Ovary (tissue), 9 donors: Measurements from ENCODE around the gene BNC1. TPM values are rescaled to one million over a fixed set of nuclear protein-coding genes. Genes with fewer than 3 reads are reported as not detected.

Source experiments
- DNase-seq, 5 donors: peaks; one replicate each; pipeline ENCODE4 v3.0.0-alpha.2; 2019 to 2020
- H3K27ac ChIP-seq, 2 donors: fragments of 200-600 bp; one replicate each; pipeline versions ENCODE4 v1.5.1 to v1.8.0; 2019 to 2022
- H3K27me3 ChIP-seq: fragments of 200-600 bp; one replicate; pipeline ENCODE4 v1.8.0; 2022
- H3K36me3 ChIP-seq: fragments of 200-600 bp; sonication (generic); one replicate; pipeline ENCODE4 v1.5.1; 2019
- H3K4me1 ChIP-seq: one replicate; pipeline ENCODE4 v1.8.1; 2013; ENCODE audit warnings: mild to moderate bottlenecking, moderate library complexity; ENCODE audit not compliant: insufficient read depth
- H3K4me3 ChIP-seq: fragments of 200-600 bp; sonication (generic); one replicate; pipeline ENCODE4 v1.5.1; 2017
- H3K9me3 ChIP-seq, 2 donors: fragments of 200-600 bp in 1 of 2; sonication (generic) in 1 of 2; one replicate each; pipeline versions ENCODE4 v1.5.1 to v1.8.1; 2013 to 2019; ENCODE audit warnings: mild to moderate bottlenecking in 1 of 2, moderate library complexity in 1 of 2
- CTCF ChIP-seq, 3 donors: fragments of 450-650 bp in 2 of 3; fragments of 200-600 bp in 1 of 3; IDR thresholded peaks; one replicate each; pipeline versions ENCODE4 v1.5.1 to v1.8.0; 2016 to 2022; ENCODE audit warnings: antibody characterized with exemption in 3 of 3, mild to moderate bottlenecking in 1 of 3
- EP300 ChIP-seq: sonication (generic); formaldehyde crosslinking; IDR thresholded peaks from one replicate; pipeline ENCODE4 v1.6.1; 2017; ENCODE audit warnings: antibody characterized with exemption
- POLR2A ChIP-seq: fragments of 450-650 bp; IDR thresholded peaks from one replicate; pipeline ENCODE4 v1.6.1; 2017; ENCODE audit warnings: antibody characterized with exemption, mild to moderate bottlenecking, moderate library complexity
- WGBS, 3 donors: extraction: QIAGEN DNeasy Blood & Tissue Kit in 1 of 3; methylation state at CpG; one replicate each; pipeline versions ENCODE4 v1.1.5 to v1.1.7; 2013 to 2017; 5-methylcytosine and 5-hydroxymethylcytosine counted together
- intact Hi-C, 4 donors: fragments of 100-400 bp; cut with DNase I; formaldehyde crosslinking; loops; one replicate each; pipeline versions ENCODE4 v1.11.0 to v1.15.1; 2022 to 2023
- polyA plus RNA-seq, 2 donors: library from polyadenylated mRNA; stranded (reverse); fragments of 200-250 nt in 1 of 2; fragments of 350-450 nt in 1 of 2; fragmentation: Illumina TruSeq in 1 of 2; extraction: RNeasy Lipid Tissue Mini Kit (QIAGEN cat#74804) in 1 of 2; gene quantifications; one replicate each; pipeline ENCODE4 v1.2.3, GENCODE V29; 2013 to 2014
- total RNA-seq, 7 donors: library from RNA; depleted of rRNA in 2 of 7; stranded (reverse); fragments of >200 nt in 2 of 7; fragmentation: NEBNext Ultra II Directional in 3 of 7; extraction: Animal tissue kit (Norgen Biotek cat#: 25700) in 3 of 7; gene quantifications; one replicate each; pipeline versions ENCODE4 v1.1.0 to v1.2.4, GENCODE V29; 2016 to 2023
- donor health status: DM: no; HTN: no; CAD: no; lungs with moderate emphysema.
- donor health status: DM: no; HTN: no; CAD: no.
- donor health status: Bipolar disorder and iron deficiency.
- donor health status: DM: yes; HTN: yes; CAD: no.
- donor health status: DM: no; HTN: no; CAD: no.
- donor health status: DM: yes; HTN: yes; CAD: no.

The BNC1 gene
- total and polyA plus RNA-seq, 9 donors = 0.23 to 31.6 (median 0.47) TPM

GRCh38 chr15:83285979-83286553, 1.6 kb upstream of the BNC1 start:
- no peak overlapping the region for H3K4me3 ChIP-seq
- no peak overlapping the region for H3K27ac ChIP-seq
- intact Hi-C loops = no loop called here
- H3K9me3 ChIP-seq = no peaks in the 10 kb centered on the region
- no peak for TF ChIP-seq CTCF (IDR thresholded peaks at IDR 0.05)
- TF ChIP-seq POLR2A = no peak
- no peak for TF ChIP-seq EP300
- H3K27me3 ChIP-seq = no peaks in the 10 kb centered on the region
- H3K36me3 ChIP-seq = no peaks in the 10 kb centered on the region
- no peak for DNase-seq
- 49 to 53% (median 53%) methylated on average over 9 of the region's 9 CpGs for WGBS, 3 donors
- H3K4me1 ChIP-seq = no peaks in the 10 kb centered on the region

GRCh38 chr15:83285284-83285978, 967 bp upstream of the BNC1 start:
- DNase-seq = no peak
- no peak overlapping the region for H3K4me3 ChIP-seq
- 49 to 50% (median 49%) methylated on average over 19 of the region's 19 CpGs for WGBS, 3 donors
- H3K27ac ChIP-seq = no peak overlapping the region
- TF ChIP-seq EP300 (no peak), POLR2A (no peak), CTCF (IDR thresholded peaks at IDR 0.05) (no peak)
- no peaks in the 10 kb centered on the region for H3K9me3 ChIP-seq
- H3K27me3 ChIP-seq = no peaks in the 10 kb centered on the region
- H3K36me3 ChIP-seq = no peaks in the 10 kb centered on the region
- H3K4me1 ChIP-seq = no peaks in the 10 kb centered on the region
- intact Hi-C loops = no loop called here

GRCh38 chr15:83283813-83284558, 478 bp downstream of the BNC1 start:
- TF ChIP-seq EP300 (no peak), CTCF (IDR thresholded peaks at IDR 0.05) (no peak), POLR2A (no peak)
- no peak overlapping the region for H3K27ac ChIP-seq
- no peaks in the 10 kb centered on the region for H3K9me3 ChIP-seq
- peak in 1 of 5 donors; percentile 8 for DNase-seq
- no peak overlapping the region for H3K4me3 ChIP-seq
- no peaks in the 10 kb centered on the region for H3K27me3 ChIP-seq
- no peaks in the 10 kb centered on the region for H3K4me1 ChIP-seq
- no peaks in the 10 kb centered on the region for H3K36me3 ChIP-seq
- 2 to 4% (median 3%) methylated on average over 44 to 71 of the region's 80 CpGs for WGBS, 3 donors
- intact Hi-C loops = no loop called here

GRCh38 chr15:83283138-83283812, 1.2 kb downstream of the BNC1 start:
- 2 to 5% (median 2%) methylated on average over 42 to 70 of the region's 70 CpGs for WGBS, 3 donors
- peak in 2 of 5 donors; percentile 12 to 30 for DNase-seq

More at GRCh38 chr15:83283138-83283812, 1.2 kb downstream of the BNC1 start:
- Histone ChIP-seq H3K9me3 (no peaks in the 10 kb centered on the region), H3K4me1 (no peaks in the 10 kb centered on the region), H3K36me3 (no peaks in the 10 kb centered on the region), H3K27me3 (no peaks in the 10 kb centered on the region), H3K4me3 (no peak overlapping the region), H3K27ac (no peak overlapping the region)
- TF ChIP-seq POLR2A (no peak), EP300 (no peak), CTCF (IDR thresholded peaks at IDR 0.05) (no peak)
- intact Hi-C loops = no loop called here
